ENCODE data around the gene MRAS.
"Not testable (repeated sequence)": the region's sequence is repeated elsewhere in the genome, so short reads cannot be mapped to it uniquely, and the experiment has no call there.

The MRAS gene

DNA sequence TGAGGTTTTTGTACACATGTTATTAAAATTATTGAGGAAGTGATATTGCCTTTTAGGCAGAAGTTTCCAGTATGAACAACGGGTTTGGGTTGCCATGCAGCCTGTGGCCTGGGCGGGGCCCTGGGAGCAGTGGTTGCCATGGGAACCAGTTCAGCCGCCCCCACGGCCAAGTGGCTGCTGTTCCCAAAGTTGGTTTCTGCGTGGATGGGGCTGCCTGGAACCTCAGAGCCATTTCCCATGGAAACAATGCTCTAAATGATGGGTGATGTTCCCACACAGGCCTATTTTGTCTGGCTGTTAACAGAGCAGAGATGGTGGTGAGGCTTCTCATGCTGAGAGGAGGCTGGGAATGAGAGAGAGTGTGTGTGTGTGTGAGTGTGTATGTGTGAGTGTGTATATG is 19.5 kb downstream of the MRAS start:
- no peak for DNase-seq

DNA sequence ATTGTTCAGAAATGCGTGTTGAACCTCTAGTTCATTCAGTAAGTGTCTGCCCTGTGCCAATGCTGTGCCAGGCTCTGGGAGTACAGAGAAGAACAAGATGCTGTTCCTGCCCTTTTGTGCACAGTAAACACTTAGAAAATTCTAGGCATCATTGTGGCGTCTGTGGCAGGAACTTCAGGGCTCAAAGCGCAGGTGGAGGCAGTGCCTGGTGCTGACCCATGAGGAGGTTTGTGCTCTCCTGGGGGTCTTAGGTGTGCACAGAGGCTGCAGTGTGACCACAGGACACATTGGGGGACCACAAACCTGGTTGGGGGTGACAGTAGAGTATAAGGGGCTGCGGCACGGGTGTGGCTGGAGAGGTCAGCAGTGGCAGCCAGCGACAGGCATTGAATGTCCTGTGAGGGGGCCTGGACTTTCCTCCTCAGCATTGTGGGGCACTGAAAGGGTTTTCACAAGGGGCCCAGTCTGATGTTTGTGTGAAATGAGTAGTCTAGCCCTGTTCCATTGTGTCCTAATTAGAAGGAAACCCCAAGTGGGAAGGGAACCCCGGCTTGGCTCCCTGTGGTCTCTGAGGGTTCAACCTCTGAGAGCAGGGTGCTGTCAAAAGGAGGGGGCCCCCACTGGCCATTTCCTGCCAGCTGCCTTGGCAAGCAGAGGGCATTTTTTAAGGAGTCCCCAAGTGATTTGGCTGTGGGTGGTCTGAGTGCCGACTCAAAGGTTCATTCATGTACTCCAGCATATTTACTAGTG is 20.9 kb downstream of the MRAS start:
- DNase-seq: no peak

DNA sequence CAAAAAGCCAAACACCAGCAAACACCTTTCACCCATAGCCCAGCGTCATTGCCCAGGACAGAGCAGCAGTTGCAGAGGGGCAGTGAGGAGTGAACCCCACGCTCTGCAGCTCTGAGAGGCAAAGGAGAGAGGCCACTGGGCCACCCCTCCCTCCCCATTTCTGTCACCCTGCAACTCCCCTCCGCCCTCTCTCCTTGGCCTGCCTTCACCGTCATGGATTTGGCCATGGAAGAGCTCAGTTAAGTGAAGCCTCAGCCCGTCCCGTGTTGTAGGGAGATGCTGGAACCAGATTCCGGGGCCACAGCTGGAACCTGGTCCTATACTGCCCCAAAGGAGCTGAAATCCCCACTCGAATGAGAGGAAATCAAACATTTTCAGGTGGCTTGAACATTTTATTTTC is 21.9 kb downstream of the MRAS start:
- no peak for DNase-seq

DNA sequence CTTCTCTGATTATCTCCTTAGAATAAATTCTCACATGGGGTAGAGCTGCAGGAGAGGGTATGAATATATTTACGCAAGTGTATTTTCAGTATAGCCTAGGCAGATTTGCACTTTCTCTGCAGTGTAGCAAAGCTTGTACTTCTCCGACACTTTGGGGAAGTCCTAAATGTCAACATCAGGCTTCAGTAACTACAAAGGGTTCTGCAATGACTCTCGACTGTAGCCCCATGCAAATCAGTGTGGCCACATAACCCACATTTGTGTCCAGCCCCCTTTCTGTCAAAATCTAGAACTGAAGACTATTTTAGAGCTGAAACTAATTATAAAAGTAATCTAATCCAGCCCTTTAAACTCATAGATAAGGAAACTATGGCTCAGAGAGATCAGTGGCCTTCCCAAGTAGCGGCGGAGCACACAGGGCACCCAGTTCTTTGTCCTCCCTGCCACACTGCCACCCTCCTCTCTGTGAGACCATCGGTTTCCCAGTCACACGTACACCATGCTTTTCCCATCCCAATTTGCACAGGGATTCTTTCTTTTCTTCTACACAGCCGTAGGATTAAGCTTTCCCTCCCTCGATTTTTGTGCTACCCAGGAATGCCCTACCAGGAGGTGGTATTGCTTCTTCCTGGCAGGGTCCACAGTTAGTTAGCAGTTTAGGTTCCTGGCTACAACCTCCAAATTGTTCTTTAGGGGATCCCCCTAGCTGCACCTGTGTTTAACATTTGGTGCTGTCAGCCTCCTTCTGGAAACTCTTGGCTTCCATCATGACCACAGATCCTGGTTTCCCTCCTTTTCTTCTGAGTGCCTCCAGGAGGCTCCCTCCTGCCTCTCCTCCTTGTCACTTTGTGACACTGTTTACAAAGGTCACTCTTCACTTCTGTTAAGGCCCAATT is 22.9 kb downstream of the MRAS start:
- no peak for DNase-seq

DNA sequence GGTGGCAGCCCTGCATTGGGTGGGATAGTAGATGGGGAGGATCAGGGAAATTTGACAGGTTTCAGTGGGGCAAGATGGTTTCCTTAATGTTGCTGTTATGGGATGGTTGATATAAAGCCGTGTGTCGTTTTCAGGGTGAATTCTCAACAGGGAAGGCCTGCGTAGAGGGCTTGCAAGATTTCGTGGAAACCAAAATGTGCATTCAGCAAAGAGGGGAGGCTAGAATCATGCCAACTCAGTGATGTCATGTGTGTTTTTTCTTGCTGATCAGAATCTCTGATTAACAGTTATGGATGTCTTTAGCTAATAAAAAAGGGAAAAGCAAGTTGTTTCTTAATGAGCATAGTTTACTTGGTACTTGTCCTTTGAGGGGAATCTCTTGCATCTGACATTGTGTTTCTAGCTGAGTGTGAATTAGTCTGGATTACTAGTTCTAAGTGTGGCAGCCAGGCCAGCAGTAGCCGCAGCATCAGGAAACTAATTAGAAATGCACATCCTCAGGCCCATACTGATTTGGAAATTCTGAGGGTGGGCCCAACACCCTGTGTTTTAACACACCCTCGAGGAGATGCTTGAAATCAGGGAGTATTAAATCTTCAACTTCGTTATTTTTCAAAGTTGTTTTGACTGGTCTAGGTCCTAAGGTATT is 24.8 kb downstream of the MRAS start:
- DNase-seq: no peak

DNA sequence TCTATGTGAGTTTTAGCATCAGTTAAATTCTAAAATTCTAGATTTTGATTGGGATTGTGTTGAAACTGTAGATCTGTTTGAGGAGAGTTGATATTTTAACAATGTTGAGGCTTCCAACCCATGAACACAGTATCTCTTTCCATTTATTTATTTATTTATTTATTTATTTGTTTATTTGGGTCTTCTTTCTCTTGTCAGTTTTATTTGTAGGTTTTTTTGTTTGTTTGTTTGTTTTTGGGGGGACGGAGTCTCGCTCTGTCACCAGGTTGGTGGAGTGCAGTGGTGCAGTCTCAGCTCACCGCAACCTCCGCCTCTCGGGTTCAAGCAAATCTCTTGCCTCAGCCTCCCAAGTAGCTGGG is 25.3 kb downstream of the MRAS start:
- DNase-seq: no peak

DNA sequence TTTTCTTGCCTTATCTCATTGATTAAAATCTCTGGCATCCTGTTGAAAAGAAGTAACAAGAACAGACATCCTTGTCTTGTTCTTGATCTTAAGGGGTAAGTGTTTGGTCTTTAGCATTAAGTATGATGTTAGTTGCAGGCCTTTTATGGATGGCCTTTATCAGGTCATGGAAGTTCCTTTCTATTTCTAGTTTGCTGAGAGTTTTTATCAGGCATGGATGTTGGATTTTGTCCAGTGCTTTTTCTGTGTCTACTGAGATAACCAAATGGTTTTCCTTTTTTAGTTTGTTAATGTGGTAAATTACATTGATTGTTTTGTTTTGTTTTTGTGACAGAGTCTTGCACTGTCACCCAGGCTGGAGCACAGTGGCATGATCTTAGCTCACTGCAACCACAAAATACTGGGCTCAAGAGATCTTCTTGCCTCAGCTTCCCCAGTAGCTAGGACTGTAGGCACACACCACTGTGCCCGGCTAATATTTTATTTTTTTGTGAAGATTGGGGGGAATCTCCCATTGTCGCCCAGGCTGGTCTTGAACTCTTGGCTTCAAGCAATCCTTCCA is 26.3 kb downstream of the MRAS start:
- no peak for DNase-seq

DNA sequence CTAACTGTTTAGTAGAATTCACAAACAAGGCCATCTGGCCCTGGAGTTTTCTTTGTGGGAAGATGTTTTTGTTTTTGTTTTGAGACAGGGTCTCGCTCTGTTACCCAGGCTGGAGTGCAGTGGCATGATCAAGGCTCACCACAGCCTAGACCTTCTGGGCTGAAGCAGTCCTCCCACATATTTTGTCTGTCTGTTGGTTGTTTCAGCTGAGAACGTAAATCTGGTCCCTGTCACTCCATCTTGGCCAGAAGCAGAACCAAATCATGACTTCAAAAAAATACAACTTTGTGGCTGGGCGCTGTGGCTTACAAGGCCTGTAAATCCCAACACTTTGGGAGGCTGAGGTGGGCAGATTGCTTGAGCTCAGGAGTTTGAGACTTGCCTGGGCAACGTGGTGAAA is 27.1 kb downstream of the MRAS start:
- no peak for DNase-seq

DNA sequence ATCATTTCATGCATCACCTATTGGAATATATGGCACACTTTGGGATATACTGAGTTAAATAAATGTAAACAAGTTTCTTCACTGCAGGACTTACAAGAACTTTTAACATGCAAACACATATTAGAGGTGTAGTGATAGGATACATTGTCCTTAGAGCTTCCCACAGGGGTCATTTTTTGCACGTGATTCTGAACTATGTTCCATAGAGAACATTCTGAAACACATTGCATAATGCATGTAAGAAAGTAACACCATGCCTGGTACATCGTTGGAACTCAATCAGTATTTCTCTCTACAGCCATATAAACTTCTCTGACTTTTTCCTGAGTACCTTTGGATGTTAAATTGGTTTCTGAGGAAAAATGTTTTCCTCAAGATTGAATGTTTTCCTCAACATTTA is 28.3 kb downstream of the MRAS start:
- DNase-seq: no peak

DNA sequence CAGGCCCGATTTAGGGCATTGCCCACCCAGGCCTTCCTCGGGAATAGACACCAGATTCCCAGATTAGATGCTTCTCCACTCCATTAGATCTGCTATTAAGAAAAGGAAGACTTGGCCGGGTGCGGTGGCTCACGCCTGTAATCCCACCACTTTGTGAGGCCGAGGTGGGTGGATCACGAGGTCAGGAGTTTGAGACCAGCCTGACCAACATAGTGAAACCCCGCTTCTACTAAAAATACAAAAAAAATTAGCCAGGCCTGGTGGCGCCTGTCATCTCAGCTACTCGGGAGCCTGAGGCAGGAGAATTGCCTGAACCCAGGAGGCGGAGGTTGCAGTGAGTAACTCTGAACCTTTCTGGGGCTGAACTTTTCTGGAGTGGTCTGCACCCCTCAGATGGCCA is 28.8 kb downstream of the MRAS start:
- not testable (repeated sequence) for DNase-seq

DNA sequence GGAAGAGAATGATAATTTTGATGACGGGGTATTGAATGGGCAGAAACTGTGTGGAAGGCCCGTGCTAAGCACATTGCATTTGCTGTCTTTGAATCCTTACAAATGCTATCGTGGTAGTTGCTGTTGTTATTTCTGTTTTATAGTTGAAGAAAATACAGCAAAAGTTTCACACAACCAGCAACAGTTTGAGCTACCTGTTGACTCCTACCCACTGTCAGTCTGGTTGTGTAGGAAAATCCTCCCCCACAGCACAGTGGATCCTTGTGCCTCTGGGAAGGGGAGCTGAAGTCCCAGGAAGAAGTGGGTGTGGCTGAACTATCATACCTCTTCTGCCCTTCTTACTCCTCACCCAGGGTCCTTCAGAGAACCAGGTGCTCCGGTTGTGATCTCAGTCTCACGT is 29.4 kb downstream of the MRAS start:
- DNase-seq: no peak

DNA sequence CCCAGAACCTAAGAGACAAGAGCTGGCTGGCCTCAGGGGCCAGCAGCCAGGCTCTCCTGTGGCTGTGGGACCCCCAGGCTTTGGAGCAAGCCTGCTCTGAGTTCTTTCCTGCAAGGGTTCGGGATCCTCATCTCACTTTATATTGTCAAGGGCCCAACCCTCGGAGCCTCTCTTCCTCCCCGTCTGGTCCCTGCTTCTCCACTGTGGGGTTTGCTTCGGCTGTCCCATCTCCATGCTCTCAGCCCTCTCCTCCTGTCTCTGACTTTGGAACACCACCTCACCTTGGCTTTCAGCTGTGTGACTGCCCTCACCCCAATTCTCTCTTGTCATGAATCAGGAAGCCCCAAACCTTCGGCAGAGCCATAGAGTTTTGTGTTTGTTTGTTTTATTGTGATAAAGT is 30.0 kb downstream of the MRAS start:
- DNase-seq: no peak

DNA sequence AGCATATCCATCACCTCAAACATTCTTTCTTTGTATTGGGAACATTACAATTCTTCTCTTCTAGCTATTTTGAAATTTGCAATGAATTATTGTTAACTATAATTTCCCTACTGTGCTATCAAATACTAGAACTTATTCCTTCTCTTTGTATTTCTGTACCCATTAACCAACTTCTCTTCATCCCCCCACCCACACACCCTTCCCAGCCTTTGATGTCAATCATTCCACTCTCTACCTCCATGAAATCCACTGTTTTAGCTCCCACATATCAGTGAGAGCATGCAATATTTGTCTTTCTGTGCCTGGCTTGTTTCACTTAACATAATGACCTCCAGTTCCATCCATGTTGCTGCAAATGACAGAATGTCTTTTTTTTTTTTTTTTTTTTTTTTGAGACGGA is 30.6 kb downstream of the MRAS start:
- no peak for DNase-seq

DNA sequence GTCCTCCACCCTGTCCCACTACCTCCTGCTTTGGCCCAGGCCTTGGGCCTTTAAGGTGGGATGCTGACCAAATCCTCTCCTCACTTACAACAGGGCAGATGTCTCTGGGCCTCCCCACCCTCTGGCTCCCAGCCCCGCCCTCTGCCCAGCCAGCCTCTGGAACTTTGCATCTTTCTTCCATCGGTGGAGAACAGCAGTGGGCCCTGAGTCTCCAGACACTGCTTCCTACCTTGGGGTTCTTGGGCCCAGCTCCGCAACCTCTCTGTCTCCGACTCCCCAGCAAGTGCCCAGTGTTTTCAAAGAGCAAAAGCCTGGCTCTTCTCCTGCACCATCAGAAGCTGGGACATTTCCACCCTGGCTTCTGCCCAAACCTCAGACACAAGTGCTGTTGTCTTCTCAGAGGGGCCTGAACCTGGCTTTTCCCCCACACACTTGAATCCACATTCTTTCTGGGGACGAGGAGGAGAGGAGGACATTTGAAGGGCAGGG is 33.1 kb downstream of the MRAS start:
- DNase-seq: no peak

DNA sequence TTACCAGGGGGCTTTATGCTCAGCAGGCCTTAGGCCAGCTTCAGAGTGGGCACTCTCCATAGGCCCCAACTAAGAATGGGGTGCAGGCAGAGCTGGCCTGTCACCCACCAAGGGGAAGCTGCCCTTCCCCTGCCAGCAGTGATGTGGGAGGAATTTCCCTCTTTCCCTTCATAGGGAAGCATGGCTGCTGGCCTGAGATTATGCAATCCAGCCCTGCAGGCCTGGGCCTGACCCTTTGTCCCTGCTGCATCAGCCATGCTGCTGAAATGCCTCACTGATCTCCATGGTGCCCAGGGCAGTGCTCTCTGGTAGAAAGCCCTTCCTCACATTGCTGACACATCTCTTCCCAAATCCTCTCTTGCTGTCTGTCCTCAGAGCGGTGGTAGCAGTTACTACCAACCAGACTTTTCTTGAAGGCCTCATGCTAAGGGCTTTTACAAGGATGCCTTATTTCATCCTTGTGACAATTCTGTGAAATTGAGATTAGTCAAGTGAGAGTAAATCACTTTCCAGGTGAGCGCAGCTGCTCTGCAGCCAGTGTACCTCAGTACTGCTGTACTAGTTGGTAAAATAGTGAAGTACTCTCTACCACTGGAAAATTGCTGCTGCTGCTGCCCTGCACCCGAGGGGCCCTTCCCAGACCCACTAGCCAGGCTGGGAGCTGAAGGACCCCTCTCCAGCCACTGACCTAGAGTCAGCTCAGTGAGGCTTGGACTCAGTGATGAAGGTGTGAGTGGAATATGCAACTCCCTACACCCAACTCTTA is 33.8 kb downstream of the MRAS start:
- DNase-seq: no peak

DNA sequence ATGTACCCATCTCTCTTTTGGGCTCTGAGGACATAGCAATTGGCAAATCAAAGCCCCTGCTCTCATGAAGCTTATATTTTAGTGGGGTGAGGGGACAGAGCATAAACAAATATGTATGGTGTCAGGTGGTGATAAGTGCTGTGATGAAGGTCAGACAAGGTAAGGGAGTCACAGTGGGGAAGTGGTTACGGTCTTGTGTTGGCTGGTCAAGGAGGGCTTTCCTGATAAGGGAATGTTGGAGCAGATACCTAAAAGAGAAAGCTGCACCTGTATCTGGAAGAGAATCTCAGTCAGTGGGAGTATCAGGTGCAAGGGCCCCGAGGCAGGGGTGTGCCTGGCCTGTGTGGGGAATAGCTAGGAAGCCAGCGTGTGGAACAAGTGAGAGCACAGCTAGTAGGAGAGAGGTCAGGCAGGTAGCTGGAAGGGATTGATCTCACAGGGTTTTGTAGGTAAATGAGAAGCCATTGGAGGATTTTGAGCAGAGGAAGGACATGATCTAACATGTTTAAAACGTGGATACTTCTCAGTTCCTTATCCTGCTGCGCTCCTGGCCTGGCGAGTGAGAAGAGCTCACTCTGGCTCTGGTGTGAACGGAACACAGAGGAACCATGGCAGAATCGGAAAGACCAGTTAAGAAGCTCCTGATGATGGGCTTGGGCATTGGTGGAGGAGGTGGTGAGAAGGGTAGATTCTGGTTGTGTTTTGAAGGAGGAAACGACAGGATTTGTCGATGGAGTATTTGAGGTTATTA is 35.5 kb downstream of the MRAS start:
- DNase-seq: no peak

DNA sequence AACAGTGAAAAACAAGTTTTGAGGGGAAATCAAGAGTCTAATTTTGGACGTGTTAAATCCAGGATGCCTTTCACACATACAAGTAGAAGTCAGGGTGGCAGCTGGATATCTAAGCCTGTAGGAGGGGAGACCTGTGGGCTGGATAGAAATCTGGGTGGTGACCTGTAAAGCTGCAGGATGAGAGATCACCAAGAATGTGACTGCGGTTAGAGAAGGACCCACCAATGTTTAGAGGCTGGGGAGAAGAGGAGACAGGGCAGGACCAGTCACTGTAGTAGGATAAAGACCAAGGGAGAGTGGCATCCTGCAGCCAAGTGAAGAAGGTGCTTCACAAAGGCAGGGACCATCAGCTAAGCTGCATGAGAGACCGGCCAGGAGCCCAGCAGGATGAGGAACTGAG is 36.2 kb downstream of the MRAS start:
- no peak for DNase-seq

DNA sequence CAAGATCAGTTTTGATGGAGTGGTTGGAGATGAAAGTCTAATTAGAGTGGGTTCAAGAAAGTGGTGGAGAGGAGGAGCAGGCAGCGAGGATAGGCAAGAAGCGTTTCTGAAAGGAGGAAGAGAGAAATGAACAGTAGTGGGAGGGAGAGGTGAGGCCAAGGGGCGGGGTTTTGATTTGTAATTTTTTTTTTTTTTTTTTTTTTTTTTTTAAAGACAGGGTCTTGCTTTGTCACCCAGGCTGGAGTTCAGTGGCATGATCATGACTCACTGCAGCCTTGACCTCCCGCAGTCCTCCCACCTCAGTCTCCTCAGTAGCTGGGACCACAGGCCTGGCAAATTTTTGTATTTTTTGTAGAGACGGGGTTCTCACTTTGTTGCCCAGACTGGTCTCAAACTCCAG is 36.6 kb downstream of the MRAS start:
- DNase-seq: no peak

DNA sequence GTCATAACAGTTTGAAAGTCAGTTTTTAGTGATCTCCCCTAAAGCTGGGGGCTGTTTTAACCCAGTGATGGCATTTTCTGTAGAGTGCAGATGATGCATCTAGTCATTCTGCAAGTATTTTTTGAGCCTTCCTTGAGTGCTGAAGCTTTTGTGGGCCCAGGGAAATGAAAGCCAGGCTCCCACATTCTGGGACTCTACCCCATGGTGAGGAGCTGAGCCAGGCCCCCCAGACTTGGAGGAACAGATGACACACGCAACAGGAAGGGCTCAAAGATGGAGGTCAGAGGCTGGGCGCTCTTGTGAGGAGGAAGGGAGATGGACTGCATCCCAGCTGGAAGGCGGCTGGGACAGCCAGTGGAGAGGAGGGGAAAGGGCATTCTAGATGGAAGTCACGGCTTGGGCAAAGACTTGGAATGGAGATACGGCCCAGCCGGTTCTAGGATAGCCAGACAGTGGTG is 40.8 kb downstream of the MRAS start:
- DNase-seq: no peak

DNA sequence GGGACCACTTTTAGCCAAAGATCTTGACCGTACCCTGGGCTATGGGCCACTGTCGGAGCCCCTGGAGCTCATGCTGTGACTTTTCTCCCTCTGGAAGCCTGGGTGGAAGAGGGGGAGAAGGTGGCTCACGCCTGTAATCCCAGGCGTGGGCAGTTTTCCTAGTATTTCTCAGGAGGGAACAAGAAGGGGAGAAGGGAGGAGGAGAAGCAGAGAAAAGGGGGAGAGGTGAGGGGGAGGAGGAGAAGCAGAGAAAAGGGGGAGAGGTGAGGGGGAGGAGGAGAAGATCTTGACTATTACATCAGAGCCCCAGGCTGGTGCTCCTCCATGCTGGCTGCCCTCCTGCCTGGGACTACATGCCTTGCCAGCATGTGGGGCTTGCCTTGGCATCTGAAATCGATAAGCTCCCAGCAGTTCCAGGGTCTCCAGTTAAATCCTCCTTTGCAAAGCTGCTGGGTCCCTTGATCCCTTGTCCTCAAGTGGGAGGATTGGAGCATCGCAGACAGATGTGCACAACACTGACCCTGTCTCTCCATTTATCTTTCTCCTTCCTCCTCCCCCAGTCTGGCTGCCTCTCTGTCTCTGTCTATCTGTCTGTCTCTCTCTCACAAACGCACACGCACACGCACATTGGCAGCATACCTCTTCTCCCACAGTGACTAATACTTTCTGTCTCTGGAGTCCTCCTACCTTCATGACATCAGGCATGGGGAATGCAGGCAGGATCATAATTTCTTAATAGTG is 41.6 kb downstream of the MRAS start:
- DNase-seq: no peak

DNA sequence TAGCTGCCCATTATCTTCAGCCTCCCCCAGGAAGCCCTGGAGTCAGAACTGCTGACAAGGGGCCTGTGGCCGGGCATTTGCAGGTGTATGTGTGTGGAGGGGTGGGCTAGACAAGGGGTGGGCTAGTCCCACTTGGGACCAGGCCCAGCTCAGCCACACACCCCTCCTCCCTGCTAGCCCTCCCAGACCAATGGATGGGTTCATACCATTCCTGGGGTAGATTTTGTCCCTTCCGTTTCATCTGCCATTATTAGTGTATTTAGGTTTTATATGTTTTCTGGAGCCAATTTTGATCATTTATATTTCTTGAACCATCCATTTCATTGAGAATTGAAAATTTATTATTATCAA is 42.2 kb downstream of the MRAS start:
- no peak for DNase-seq

All from stimulated activated CD4-positive, alpha-beta T cell treated with anti-CD3 and anti-CD28 coated beads, Interleukin-4, amount 100 ng/mL, for 24 hours (primary cell).